Breast epithelium (tissue), 4 donors: Measurements from ENCODE around the gene MAPK1. TPM values are rescaled to one million over a fixed set of nuclear protein-coding genes. Genes with fewer than 3 reads are reported as not detected.

Experiments
- DNase-seq, 2 donors: peaks; one replicate each; pipeline ENCODE4 v3.0.0-alpha.2; 2019; ENCODE audit warnings: low spot score in 2 of 2
- H3K27ac ChIP-seq, 2 donors: fragments of 200-600 bp; sonication (generic) in 1 of 2; one replicate each; pipeline ENCODE4 v1.5.1; 2016 to 2019; ENCODE audit warnings: mild to moderate bottlenecking in 1 of 2
- H3K27me3 ChIP-seq, 2 donors: fragments of 200-600 bp; sonication (generic) in 1 of 2; one replicate each; pipeline versions ENCODE4 v1.5.1 to v1.6.0; 2017 to 2019; ENCODE audit warnings: control low read depth in 1 of 2, mild to moderate bottlenecking in 1 of 2
- H3K36me3 ChIP-seq: fragments of 200-600 bp; one replicate; pipeline ENCODE4 v1.5.1; 2019
- H3K4me1 ChIP-seq, 2 donors: fragments of 200-600 bp; sonication (generic); one replicate each; pipeline ENCODE4 v1.5.1; 2016 to 2019; ENCODE audit warnings: control low read depth in 1 of 2
- H3K4me3 ChIP-seq, 3 donors: fragments of 200-600 bp; sonication (generic); 1 replicate in 2 of 3; 2 replicates in 1 of 3; pipeline ENCODE4 v1.5.1; 2016 to 2019; ENCODE audit warnings: mild to moderate bottlenecking in 3 of 3, moderate library complexity in 2 of 3
- H3K9me3 ChIP-seq, 2 donors: fragments of 200-600 bp; sonication (generic) in 1 of 2; one replicate each; pipeline ENCODE4 v1.5.1; 2016 to 2019; ENCODE audit warnings: control low read depth in 1 of 2
- CTCF ChIP-seq, 3 donors: fragments of 450-650 bp; IDR thresholded peaks; one replicate each; pipeline ENCODE4 v1.5.1; 2016 to 2017; ENCODE audit warnings: antibody characterized with exemption in 3 of 3, mild to moderate bottlenecking in 3 of 3, moderate library complexity in 3 of 3
- POLR2A ChIP-seq: fragments of 450-650 bp; IDR thresholded peaks from one replicate; pipeline ENCODE4 v1.6.1; 2016; ENCODE audit warnings: antibody characterized with exemption, mild to moderate bottlenecking, moderate library complexity
- POLR2AphosphoS5 ChIP-seq, 3 donors: sonication (generic); formaldehyde crosslinking; IDR thresholded peaks; one replicate each; pipeline ENCODE4 v1.6.1; 2017; ENCODE audit warnings: antibody characterized with exemption in 3 of 3
- intact Hi-C: fragments of 100-400 bp; cut with DNase I; formaldehyde crosslinking; loops from one replicate; pipeline ENCODE4 v1.15.1; 2023; ENCODE audit warnings: low total_unique reads
- total RNA-seq, 3 donors: library from RNA; depleted of rRNA; stranded (reverse); fragments of >200 nt; gene quantifications; one replicate each; pipeline ENCODE4 v1.1.0, GENCODE V29; 2016

Gene MAPK1
- total RNA-seq, 3 donors from 2014 or later: 43.3 to 49.9 (median 44.0) TPM

- H3K27ac ChIP-seq: no peak overlapping the region
- H3K4me3 ChIP-seq: peak overlapping the region in 1 of 3 donors; percentile 49
- H3K36me3 ChIP-seq: no peaks in the 10 kb centered on the region
- TF ChIP-seq POLR2AphosphoS5 (IDR thresholded peaks at IDR 0.05) (peak in 1 of 3 donors; percentile 25), CTCF (IDR thresholded peaks at IDR 0.05) (peak; percentile 41 to 82 (median 75)), POLR2A (no peak)
- no peaks in the 10 kb centered on the region for H3K4me1 ChIP-seq
- no peaks in the 10 kb centered on the region for H3K27me3 ChIP-seq
- peak in 1 of 2 donors; percentile 51 for DNase-seq
- intact Hi-C loops: no loop called here
- no peaks in the 10 kb centered on the region for H3K9me3 ChIP-seq
These were observed 154.6 kb downstream of the MAPK1 start for GRCh38 chr22:21712751-21713427.

- no peak for DNase-seq
- no peaks in the 10 kb centered on the region for H3K4me1 ChIP-seq
- no peaks in the 10 kb centered on the region for H3K27me3 ChIP-seq
- no peaks in the 10 kb centered on the region for H3K9me3 ChIP-seq
- no peak overlapping the region for H3K4me3 ChIP-seq
- no peak for TF ChIP-seq CTCF (IDR thresholded peaks at IDR 0.05)
- TF ChIP-seq POLR2AphosphoS5 (IDR thresholded peaks at IDR 0.05): no peak
- TF ChIP-seq POLR2A: no peak
- H3K27ac ChIP-seq: no peak overlapping the region
- intact Hi-C loops: no loop called here
- H3K36me3 ChIP-seq: no peaks in the 10 kb centered on the region
These were observed 155.6 kb downstream of the MAPK1 start for GRCh38 chr22:21711851-21712250.

GRCh38 chr22:21710156-21710555 is 157.3 kb downstream of the MAPK1 start:
- H3K27ac ChIP-seq: no peak overlapping the region
- no peak overlapping the region for H3K4me3 ChIP-seq
- no peaks in the 10 kb centered on the region for H3K4me1 ChIP-seq
- intact Hi-C loops: no loop called here
- no peaks in the 10 kb centered on the region for H3K36me3 ChIP-seq
- DNase-seq: no peak
- no peaks in the 10 kb centered on the region for H3K9me3 ChIP-seq
- no peaks in the 10 kb centered on the region for H3K27me3 ChIP-seq
- TF ChIP-seq POLR2AphosphoS5 (IDR thresholded peaks at IDR 0.05) (no peak), CTCF (IDR thresholded peaks at IDR 0.05) (no peak), POLR2A (no peak)

- intact Hi-C loops: no loop called here
These were observed 157.8 kb downstream of the MAPK1 start for GRCh38 chr22:21709688-21710087.

More at GRCh38 chr22:21709688-21710087, 157.8 kb downstream of the MAPK1 start:
- Histone ChIP-seq H3K9me3 (no peaks in the 10 kb centered on the region), H3K4me3 (no peak overlapping the region), H3K27ac (no peak overlapping the region), H3K27me3 (no peaks in the 10 kb centered on the region), H3K36me3 (no peaks in the 10 kb centered on the region), H3K4me1 (no peaks in the 10 kb centered on the region)
- TF ChIP-seq POLR2AphosphoS5 (IDR thresholded peaks at IDR 0.05) (no peak), POLR2A (no peak), CTCF (IDR thresholded peaks at IDR 0.05) (no peak)
- no peak for DNase-seq
